ENCODE results near the gene SLCO2A1. TPM values are rescaled to one million over a fixed set of nuclear protein-coding genes. Genes with fewer than 3 reads are reported as not detected.

SLCO2A1 gene
- total RNA-seq, 1 donor from 2014 or later = 0.33 TPM

- no peak for DNase-seq (ENCODE audit: low read depth, low spot score)
- Mint-ChIP-seq H3K4me3 (no peak overlapping the region), H3K4me1 (no peaks in the 10 kb centered on the region), H3K27me3 (ENCODE audit: low read depth) (no peaks in the 10 kb centered on the region), H3K36me3 (ENCODE audit: low read depth) (peaks cover 6% of the 10 kb centered on the region), H3K9me3 (peaks cover 11% of the 10 kb centered on the region), H3K27ac (ENCODE audit: unreplicated experiment) (no peak overlapping the region)
- no peak for TF ChIP-seq CTCF (conservative IDR thresholded peaks at IDR 0.05)
Measured at GRCh38 chr3:133881939-133882825, 147.5 kb downstream of the SLCO2A1 start.

- no peak overlapping the region for H3K4me3 Mint-ChIP-seq
- peaks cover 11% of the 10 kb centered on the region for H3K9me3 Mint-ChIP-seq
- H3K36me3 Mint-ChIP-seq (ENCODE audit: low read depth) = peaks cover 6% of the 10 kb centered on the region
- no peaks in the 10 kb centered on the region for H3K4me1 Mint-ChIP-seq
- no peaks in the 10 kb centered on the region for H3K27me3 Mint-ChIP-seq (ENCODE audit: low read depth)
- no peak for DNase-seq (ENCODE audit: low read depth, low spot score)
- TF ChIP-seq CTCF (conservative IDR thresholded peaks at IDR 0.05) = no peak
- no peak overlapping the region for H3K27ac Mint-ChIP-seq (ENCODE audit: unreplicated experiment)
Measured at GRCh38 chr3:133881492-133881891, 148.2 kb downstream of the SLCO2A1 start.

GRCh38 chr3:133880886-133881455 lies 148.8 kb downstream of the SLCO2A1 start:
- H3K4me3 Mint-ChIP-seq = no peak overlapping the region
- H3K4me1 Mint-ChIP-seq = no peaks in the 10 kb centered on the region
- H3K27me3 Mint-ChIP-seq (ENCODE audit: low read depth) = no peaks in the 10 kb centered on the region
- no peak overlapping the region for H3K27ac Mint-ChIP-seq (ENCODE audit: unreplicated experiment)
- no peak for TF ChIP-seq CTCF (conservative IDR thresholded peaks at IDR 0.05)
- no peak for DNase-seq (ENCODE audit: low read depth, low spot score)
- peaks cover 11% of the 10 kb centered on the region for H3K9me3 Mint-ChIP-seq
- peaks cover 6% of the 10 kb centered on the region for H3K36me3 Mint-ChIP-seq (ENCODE audit: low read depth)

- Mint-ChIP-seq H3K27me3 (ENCODE audit: low read depth) (no peaks in the 10 kb centered on the region), H3K4me1 (no peaks in the 10 kb centered on the region), H3K36me3 (ENCODE audit: low read depth) (peaks cover 6% of the 10 kb centered on the region), H3K27ac (ENCODE audit: unreplicated experiment) (no peak overlapping the region), H3K9me3 (peaks cover 11% of the 10 kb centered on the region), H3K4me3 (no peak overlapping the region)
- TF ChIP-seq CTCF (conservative IDR thresholded peaks at IDR 0.05) = no peak
- DNase-seq (ENCODE audit: low read depth, low spot score) = no peak
Measured at GRCh38 chr3:133880287-133880686, 149.4 kb downstream of the SLCO2A1 start.

- TF ChIP-seq CTCF (conservative IDR thresholded peaks at IDR 0.05) = no peak
- H3K36me3 Mint-ChIP-seq (ENCODE audit: low read depth) = peaks cover 6% of the 10 kb centered on the region
- no peak overlapping the region for H3K4me3 Mint-ChIP-seq
- no peak for DNase-seq (ENCODE audit: low read depth, low spot score)
- H3K27me3 Mint-ChIP-seq (ENCODE audit: low read depth) = no peaks in the 10 kb centered on the region
- H3K9me3 Mint-ChIP-seq = peaks cover 11% of the 10 kb centered on the region
- no peaks in the 10 kb centered on the region for H3K4me1 Mint-ChIP-seq
- no peak overlapping the region for H3K27ac Mint-ChIP-seq (ENCODE audit: unreplicated experiment)
Measured at GRCh38 chr3:133878518-133878917, 151.2 kb downstream of the SLCO2A1 start.

Other genes starting within 250 kb of the SLCO2A1 start
- gene SRPRB, start 224.1 kb downstream of the SLCO2A1 start, total RNA-seq = 59.8 and 61.5 TPM in 2 replicates
- gene RAB6B, start 134.0 kb downstream of the SLCO2A1 start, total RNA-seq = 15.5 and 18.1 TPM in 2 replicates
- gene RYK, start 220.9 kb upstream of the SLCO2A1 start, total RNA-seq = 56.1 and 57.4 TPM in 2 replicates

All from neural crest cell (in vitro differentiated cells).